Measurements from ENCODE around the gene EGFL7. TPM values are rescaled to one million over a fixed set of nuclear protein-coding genes. Genes with fewer than 3 reads are reported as not detected.
A peak's percentile ranks its signal among the peaks of the same experiment; 100 is the strongest.

The EGFL7 gene
- total and polyA plus RNA-seq, 12 donors = 1.9 to 452 (median 79.5) TPM

DNA sequence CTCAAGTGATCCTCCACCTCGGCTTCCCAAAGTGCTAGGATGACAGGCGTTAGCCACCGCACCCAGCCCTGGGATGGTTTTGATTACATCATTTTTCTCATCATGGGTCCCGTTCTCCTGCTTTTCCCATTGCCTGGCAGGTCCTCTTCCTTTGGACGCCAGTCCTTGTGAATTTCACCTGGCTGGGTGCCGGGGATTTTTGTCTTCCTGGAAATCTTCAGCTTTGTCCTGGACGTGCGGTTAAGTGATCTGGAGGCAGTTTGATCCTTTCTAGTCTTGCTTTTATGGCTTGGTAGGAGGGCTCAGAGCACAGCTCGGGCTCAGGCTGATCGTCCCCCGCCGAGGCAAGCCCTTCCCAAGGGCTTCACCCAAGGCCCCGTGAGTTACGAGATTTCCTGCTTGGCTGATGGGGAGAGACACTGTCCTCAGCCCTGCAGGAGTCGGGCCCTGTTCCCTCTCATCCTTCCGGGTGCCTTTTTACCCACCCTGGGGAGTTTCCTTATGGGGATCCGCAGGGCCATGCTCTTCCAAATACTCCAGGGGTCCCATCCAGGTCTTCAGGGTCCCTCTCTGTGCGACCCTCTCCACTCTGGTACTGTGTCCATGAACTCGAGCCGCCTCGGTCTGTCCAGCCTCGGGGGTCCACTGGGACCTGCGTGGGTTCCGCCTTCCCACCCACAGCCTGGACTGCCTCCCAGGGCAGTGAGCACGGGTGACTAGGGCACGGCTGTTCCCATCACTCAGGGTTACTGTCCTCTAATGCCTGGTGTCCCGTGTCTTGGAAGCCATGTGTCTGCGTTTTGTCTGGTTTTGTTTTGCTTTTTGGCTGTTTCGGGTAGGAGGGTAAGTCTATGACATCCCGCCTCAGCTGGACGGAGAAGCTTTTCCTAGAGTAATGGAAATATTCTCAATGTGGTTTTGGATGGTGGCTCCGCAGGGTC is 22.3 kb upstream of the EGFL7 start:
- H3K4me1 ChIP-seq (replicated peaks in 1 of 2) = peaks cover 5 to 19% of the 10 kb centered on the region in 2 donors
- H3K9me3 ChIP-seq (replicated peaks in 1 of 3) = no peaks in the 10 kb centered on the region
- intact Hi-C loops (cut with DNase I) = no loop called here
- H3K36me3 ChIP-seq (replicated peaks in 1 of 2) = no peaks in the 10 kb centered on the region
- WGBS, 4 donors = 66 to 74% (median 71%) methylated on average over 25 to 32 of the region's 32 CpGs
- no peak overlapping the region for H3K4me3 ChIP-seq
- TF ChIP-seq POLR2A (IDR thresholded peaks at IDR 0.05) = no peak
- TF ChIP-seq, protein P1, sequence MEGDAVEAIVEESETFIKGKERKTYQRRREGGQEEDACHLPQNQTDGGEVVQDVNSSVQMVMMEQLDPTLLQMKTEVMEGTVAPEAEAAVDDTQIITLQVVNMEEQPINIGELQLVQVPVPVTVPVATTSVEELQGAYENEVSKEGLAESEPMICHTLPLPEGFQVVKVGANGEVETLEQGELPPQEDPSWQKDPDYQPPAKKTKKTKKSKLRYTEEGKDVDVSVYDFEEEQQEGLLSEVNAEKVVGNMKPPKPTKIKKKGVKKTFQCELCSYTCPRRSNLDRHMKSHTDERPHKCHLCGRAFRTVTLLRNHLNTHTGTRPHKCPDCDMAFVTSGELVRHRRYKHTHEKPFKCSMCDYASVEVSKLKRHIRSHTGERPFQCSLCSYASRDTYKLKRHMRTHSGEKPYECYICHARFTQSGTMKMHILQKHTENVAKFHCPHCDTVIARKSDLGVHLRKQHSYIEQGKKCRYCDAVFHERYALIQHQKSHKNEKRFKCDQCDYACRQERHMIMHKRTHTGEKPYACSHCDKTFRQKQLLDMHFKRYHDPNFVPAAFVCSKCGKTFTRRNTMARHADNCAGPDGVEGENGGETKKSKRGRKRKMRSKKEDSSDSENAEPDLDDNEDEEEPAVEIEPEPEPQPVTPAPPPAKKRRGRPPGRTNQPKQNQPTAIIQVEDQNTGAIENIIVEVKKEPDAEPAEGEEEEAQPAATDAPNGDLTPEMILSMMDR (IDR thresholded peaks at IDR 0.05) = no peak
- H3K27me3 ChIP-seq = no peaks in the 10 kb centered on the region
- peak in 1 of 7 donors; percentile 22 for DNase-seq
- peak overlapping the region in 2 of 5 donors; percentile 32 to 51 for H3K27ac ChIP-seq

DNA sequence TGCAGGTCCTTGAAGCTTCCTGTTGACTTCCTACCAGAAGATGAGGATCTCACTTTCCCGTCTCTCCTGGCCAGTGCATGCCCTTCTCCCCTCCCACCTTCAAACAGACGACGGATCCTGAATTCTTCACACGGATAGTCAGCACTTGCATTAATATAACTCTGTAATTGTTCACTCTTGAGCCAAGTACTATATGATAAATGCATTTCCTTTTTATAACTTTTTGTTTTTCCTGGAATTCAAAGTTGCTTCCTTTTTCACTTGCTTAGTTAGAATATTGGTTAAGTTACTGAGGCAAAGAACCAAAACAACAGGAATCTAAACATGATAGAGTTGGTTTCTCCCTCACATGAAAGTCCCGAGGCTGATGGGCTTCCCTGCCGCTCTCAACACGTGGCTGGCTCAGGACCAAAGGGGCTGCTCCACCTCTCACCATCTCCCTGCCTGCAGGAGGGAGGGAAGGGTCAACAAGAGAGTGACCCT is 20.2 kb upstream of the EGFL7 start:
- intact Hi-C loops (cut with DNase I) = no loop called here

DNA sequence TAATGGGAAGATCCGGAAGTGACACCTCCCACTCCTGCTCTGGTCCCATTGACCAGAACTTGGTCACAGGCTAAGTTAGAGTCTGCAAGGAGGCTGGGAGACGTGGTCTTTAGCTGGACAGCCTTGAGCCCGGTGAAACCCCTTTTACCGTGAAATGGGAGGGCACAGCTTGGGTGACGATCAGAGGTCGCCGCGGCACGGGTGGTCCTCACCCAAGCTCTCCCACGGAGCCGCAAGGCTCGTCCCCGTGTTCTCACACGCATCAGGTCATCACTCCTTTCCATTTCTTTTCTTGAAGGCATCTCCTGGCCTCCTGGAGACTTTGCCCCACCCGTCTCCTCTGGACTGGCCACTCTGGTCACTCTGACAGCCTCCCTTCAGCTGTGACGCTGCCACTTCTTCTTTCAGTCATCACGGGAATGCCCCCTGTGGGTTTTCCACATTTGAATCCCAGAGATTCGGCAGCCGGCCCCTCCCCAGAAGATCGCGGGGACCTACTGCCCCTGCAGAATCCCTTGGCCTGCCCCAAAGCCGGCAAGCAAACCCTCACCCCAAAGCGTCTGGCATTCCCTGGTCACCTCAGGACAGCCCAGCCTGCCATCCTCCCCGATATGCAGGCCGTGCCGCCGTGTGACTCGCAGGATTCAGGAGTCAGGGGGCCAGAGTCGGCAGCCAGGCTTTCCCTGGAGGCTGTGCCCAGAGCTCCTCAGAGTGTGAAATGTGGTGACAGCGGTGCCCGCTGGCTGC is 18.9 kb upstream of the EGFL7 start:
- intact Hi-C loops (cut with DNase I) = no loop called here
- peak in 1 of 7 donors; percentile 32 for DNase-seq
- Histone ChIP-seq H3K4me3 (peak overlapping the region in 2 of 4 donors; percentile 20 to 46), H3K9me3 (replicated peaks in 1 of 3) (no peaks in the 10 kb centered on the region), H3K27me3 (peaks cover 4% of the 10 kb centered on the region), H3K27ac (peak overlapping the region in 4 of 5 donors; percentile 14 to 90 (median 58)), H3K4me1 (replicated peaks in 1 of 2) (peaks cover 5 to 28% of the 10 kb centered on the region in 2 donors), H3K36me3 (replicated peaks in 1 of 2) (no peaks in the 10 kb centered on the region)
- TF ChIP-seq, protein P1 (IDR thresholded peaks at IDR 0.05) = no peak
- TF ChIP-seq POLR2A (IDR thresholded peaks at IDR 0.05) = no peak
- WGBS, 4 donors = 51 to 77% (median 60%) methylated on average over 23 to 31 of the region's 31 CpGs

More for the DNA sequence above, 20.2 kb upstream of the EGFL7 start:
- DNase-seq = peak in 2 of 7 donors; percentile 18 to 65
- Histone ChIP-seq H3K27me3 (peaks cover 4% of the 10 kb centered on the region), H3K9me3 (replicated peaks in 1 of 3) (no peaks in the 10 kb centered on the region), H3K27ac (peak overlapping the region in 1 of 5 donors; percentile 52), H3K4me3 (no peak overlapping the region), H3K4me1 (replicated peaks in 1 of 2) (peaks cover 5 to 28% of the 10 kb centered on the region in 2 donors), H3K36me3 (replicated peaks in 1 of 2) (no peaks in the 10 kb centered on the region)
- TF ChIP-seq POLR2A (IDR thresholded peaks at IDR 0.05) = no peak
- TF ChIP-seq, protein P1 (IDR thresholded peaks at IDR 0.05) = no peak
- 66 to 74% (median 70%) methylated on average over 5 to 7 of the region's 7 CpGs for WGBS, 4 donors

GRCh38 chr9:136644343-136644592 is 18.4 kb upstream of the EGFL7 start:
- H3K4me3 ChIP-seq = peak overlapping the region in 2 of 4 donors; percentile 20 to 46
- peaks cover 5 to 28% of the 10 kb centered on the region in 2 donors for H3K4me1 ChIP-seq (replicated peaks in 1 of 2)
- no peaks in the 10 kb centered on the region for H3K36me3 ChIP-seq (replicated peaks in 1 of 2)
- intact Hi-C loops (cut with DNase I) = no loop called here
- 3 to 6% (median 4%) methylated on average over 5 to 15 of the region's 15 CpGs; no CpG with 5 or more reads in 1 of the 4 donors for WGBS, 4 donors
- H3K27ac ChIP-seq = peak overlapping the region in 4 of 5 donors; percentile 14 to 90 (median 58)
- peak; percentile 81 to 95 (median 89) for DNase-seq
- peaks cover 4% of the 10 kb centered on the region for H3K27me3 ChIP-seq
- TF ChIP-seq, protein P1 (IDR thresholded peaks at IDR 0.05) = no peak
- peak in 1 of 2 donors; percentile 21 for TF ChIP-seq POLR2A (IDR thresholded peaks at IDR 0.05)
- H3K9me3 ChIP-seq (replicated peaks in 1 of 3) = no peaks in the 10 kb centered on the region

All from adrenal gland (tissue), 12 donors.